Common myeloid progenitor, CD34-positive (primary cell): ENCODE data around the gene RANBP17.
"Not testable (repeated sequence)": the region's sequence is repeated elsewhere in the genome, so short reads cannot be mapped to it uniquely, and the experiment has no call there.

Experiments used
- CTCF ChIA-PET: fragments of 350-600 bp; sonication (Branson Sonifier 250); formaldehyde crosslinking; loops from one replicate; lab custom pipeline; 2021; ENCODE audit warnings: antibody characterized with exemption; lab: Charles Lee
- POLR2A ChIA-PET: fragments of 350-600 bp; sonication (Branson Sonifier 250); formaldehyde crosslinking; loops from one replicate; lab custom pipeline; 2021; ENCODE audit warnings: antibody characterized with exemption; lab: Charles Lee
- DNase-seq, 3 donors: peaks; one replicate each; pipeline versions ENCODE4 v3.0.0 to v3.0.0-alpha.2; 2013
- H3K27ac ChIP-seq, 2 experiments: 1 replicate in 1 of 2; 2 replicates in 1 of 2; pipeline ENCODE4 v1.7.0; 2013; ENCODE audit warnings: inconsistent platforms in 2 of 2, low read length in 2 of 2, mild to moderate bottlenecking in 2 of 2, low read depth in 1 of 2, moderate library complexity in 1 of 2; ENCODE audit not compliant: severe bottlenecking in 2 of 2, insufficient read depth in 1 of 2, poor library complexity in 1 of 2
- H3K27me3 ChIP-seq, 5 experiments: replicated peaks in 2 of 5; 1 replicate in 3 of 5; 2 replicates in 2 of 5; pipeline versions ENCODE4 v1.6.1 to v1.7.0; 2013; ENCODE audit warnings: low read length in 4 of 5, mild to moderate bottlenecking in 2 of 5, moderate library complexity in 2 of 5, inconsistent platforms in 1 of 5; ENCODE audit not compliant: insufficient read depth in 5 of 5, control insufficient read depth in 4 of 5
- H3K36me3 ChIP-seq, 4 experiments: 1 replicate in 2 of 4; 2 replicates in 2 of 4; pipeline versions ENCODE4 v1.6.1 to v1.7.0; 2013; ENCODE audit warnings: low read length in 3 of 4, control low read depth in 1 of 4, mild to moderate bottlenecking in 1 of 4; ENCODE audit not compliant: control insufficient read depth in 4 of 4, insufficient read depth in 4 of 4
- H3K4me1 ChIP-seq, 4 experiments: 1 replicate in 3 of 4; 2 replicates in 1 of 4; pipeline versions ENCODE4 v1.6.1 to v1.7.1; 2013; ENCODE audit warnings: low read length in 3 of 4, mild to moderate bottlenecking in 3 of 4, control low read depth in 1 of 4, inconsistent platforms in 1 of 4, moderate library complexity in 1 of 4; ENCODE audit not compliant: control insufficient read depth in 4 of 4, insufficient read depth in 4 of 4; ENCODE audit errors: control extremely low read depth in 1 of 4
- H3K4me3 ChIP-seq, 7 experiments: 1 replicate in 4 of 7; 2 replicates in 3 of 7; pipeline versions ENCODE4 v1.5.1 to v1.7.0; 2013; ENCODE audit warnings: mild to moderate bottlenecking in 7 of 7, low read length in 6 of 7, moderate library complexity in 6 of 7, inconsistent platforms in 2 of 7, low read depth in 2 of 7, control low read depth in 1 of 7; ENCODE audit not compliant: insufficient read depth in 4 of 7, control insufficient read depth in 1 of 7; ENCODE audit errors: extremely low read depth in 1 of 7
- H3K9me3 ChIP-seq, 5 experiments: 1 replicate in 4 of 5; 2 replicates in 1 of 5; pipeline versions ENCODE4 v1.6.1 to v1.7.1; 2013; ENCODE audit warnings: low read length in 4 of 5, mild to moderate bottlenecking in 2 of 5, inconsistent platforms in 1 of 5, low read depth in 1 of 5, moderate library complexity in 1 of 5; ENCODE audit not compliant: control insufficient read depth in 4 of 5, insufficient read depth in 2 of 5; ENCODE audit errors: control extremely low read depth in 1 of 5
- WGBS: methylation state at CpG from one replicate; pipeline ENCODE4 v1.1.5; 2013; ENCODE audit not compliant: insufficient coverage; 5-methylcytosine and 5-hydroxymethylcytosine counted together

The RANBP17 gene

DNA sequence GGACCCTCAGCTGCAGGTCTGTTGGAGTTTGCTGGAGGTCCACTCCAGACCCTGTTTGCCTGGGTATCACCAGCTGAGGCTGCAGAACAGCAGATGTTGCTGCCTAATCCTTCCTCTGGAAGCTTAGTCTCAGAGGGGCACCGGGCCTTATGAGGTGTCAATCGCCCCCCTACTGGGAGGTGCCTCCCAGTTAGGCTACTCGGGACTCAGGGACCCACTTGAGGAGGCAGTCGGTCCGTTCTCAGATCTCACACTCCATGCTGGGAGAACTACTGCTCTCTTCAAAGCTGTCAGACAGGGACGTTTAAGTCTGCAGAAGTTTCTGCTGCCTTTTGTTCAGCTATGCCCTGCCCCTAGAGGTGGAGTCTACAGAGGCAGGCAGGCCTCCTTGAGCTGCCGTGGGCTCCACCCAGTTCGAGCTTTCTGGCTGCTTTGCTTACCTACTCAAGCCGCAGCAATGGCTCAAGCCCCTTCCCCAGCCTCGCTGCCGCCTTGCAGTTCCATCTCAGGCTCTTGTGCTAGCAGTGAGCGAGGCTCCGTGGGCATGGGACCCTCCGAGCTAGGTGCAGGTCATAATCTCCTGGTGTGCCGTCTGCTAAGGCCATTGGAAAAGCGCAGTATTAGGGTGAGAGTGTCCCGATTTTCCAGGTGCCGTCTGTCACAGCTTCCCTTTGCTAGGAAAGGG lies 73.9 kb downstream of the RANBP17 start:
- H3K27ac ChIP-seq, H3K9me3 ChIP-seq, CTCF ChIA-PET, DNase-seq, H3K36me3 ChIP-seq, POLR2A ChIA-PET, H3K4me3 ChIP-seq, H3K4me1 ChIP-seq, H3K27me3 ChIP-seq: not testable (repeated sequence)
- WGBS, result 97% methylated on average over 15 of the region's 18 CpGs

DNA sequence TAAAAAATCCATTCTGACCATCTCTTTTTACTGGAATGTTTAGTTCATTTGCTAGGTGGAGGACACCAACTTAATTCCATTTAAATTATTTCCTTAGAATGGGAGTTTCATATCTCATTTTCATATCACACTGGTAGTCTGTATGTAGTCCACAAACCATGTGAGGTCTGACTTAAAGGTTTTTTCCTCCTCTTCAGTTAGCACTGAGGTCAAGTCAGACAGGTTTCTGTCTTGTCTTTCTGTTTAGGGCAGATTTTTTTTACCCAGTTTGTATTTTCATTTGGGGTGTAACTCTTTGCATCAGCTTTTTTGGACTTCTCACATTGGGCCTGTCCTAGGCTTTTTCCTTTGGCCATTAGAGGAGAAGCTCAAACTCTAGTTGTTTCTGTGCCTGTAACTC lies 75.3 kb downstream of the RANBP17 start:
- H3K27me3 ChIP-seq, result no peaks in the 10 kb centered on the region
- no peak overlapping the region for H3K27ac ChIP-seq
- peaks cover 2 to 7% (median 5%) of the 10 kb centered on the region in 4 experiments for H3K36me3 ChIP-seq
- no peaks in the 10 kb centered on the region for H3K4me1 ChIP-seq
- CTCF ChIA-PET, result no interaction called here
- POLR2A ChIA-PET, result no interaction called here
- no peak overlapping the region for H3K4me3 ChIP-seq
- no peak for DNase-seq
- peaks cover 0 to 4% (median 2%) of the 10 kb centered on the region in 5 experiments for H3K9me3 ChIP-seq

DNA sequence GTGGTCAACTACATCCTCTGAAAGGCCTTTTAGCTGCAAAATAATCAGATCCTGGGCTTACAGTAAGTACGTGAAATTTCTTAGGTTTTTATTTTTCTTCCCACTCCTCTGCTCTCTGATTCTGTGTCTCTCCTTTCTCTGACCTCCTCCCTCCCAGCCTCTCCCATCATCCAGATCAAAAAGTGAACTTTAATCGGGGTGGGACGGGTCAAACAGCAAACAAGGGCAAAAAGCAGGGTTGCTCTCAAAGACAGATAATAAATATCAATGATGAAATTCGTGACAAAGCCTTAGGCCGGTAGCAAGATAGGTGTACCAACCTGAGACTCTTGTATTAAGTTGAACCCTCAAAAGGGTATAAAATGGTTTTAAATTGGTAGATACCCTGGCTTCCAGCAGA lies 76.1 kb downstream of the RANBP17 start:
- Histone ChIP-seq H3K36me3 (peaks cover 2 to 7% (median 5%) of the 10 kb centered on the region in 4 experiments), H3K9me3 (peaks cover 0 to 4% (median 2%) of the 10 kb centered on the region in 5 experiments), H3K4me3 (no peak overlapping the region), H3K27me3 (no peaks in the 10 kb centered on the region), H3K4me1 (no peaks in the 10 kb centered on the region), H3K27ac (no peak overlapping the region)
- ChIA-PET CTCF (no interaction called here), POLR2A (no interaction called here)
- 83% methylated on average over 4 of the region's 5 CpGs for WGBS
- DNase-seq, result no peak

DNA sequence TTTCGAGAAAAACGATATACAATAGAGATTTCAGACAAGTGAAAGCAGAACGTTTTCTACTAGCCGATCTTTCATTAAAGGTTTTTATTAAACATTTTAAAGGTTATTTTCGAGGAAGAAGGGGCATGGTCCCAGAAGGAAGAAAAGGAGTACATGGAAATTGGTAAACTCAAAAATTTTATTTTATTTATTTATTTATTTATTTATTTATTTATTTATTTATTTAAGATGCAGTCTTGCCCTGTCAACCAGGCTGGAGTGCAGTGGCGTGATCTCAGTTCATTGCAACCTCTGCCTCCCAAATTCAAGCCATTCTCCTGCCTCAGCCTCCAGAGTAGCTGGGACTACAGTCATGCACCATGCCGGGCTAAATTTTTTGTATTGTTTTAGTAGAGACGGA lies 77.4 kb downstream of the RANBP17 start:
- POLR2A ChIA-PET, result no interaction called here
- 100% methylated on average over 4 of the region's 8 CpGs for WGBS

DNA sequence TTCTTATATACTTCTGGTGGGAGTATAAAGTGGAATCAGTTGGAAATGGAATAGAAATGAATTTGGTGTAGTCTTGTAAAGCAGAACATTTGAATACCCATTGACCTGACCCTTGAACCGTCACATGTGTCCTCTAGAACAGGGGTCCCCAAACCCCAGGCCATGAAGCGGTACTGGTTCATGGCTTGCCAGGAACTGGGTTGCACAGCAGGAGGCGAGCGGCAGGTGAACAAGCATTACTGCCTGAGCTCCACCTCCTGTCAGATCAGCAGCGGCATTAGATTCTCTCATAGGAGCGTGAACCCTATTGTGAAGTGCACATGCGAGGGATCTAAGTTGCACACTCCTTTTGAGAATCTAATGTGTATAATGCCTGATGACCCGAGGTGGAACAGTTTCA lies 80.0 kb downstream of the RANBP17 start:
- CTCF ChIA-PET, result no interaction called here
- no peaks in the 10 kb centered on the region for H3K4me1 ChIP-seq
- no peaks in the 10 kb centered on the region for H3K27me3 ChIP-seq
- H3K9me3 ChIP-seq, result peaks cover 0 to 3% (median 0%) of the 10 kb centered on the region in 5 experiments
- POLR2A ChIA-PET, result no interaction called here
- H3K4me3 ChIP-seq, result no peak overlapping the region
- over 99% methylated on average over 8 of the region's 8 CpGs for WGBS
- peaks cover 2 to 7% (median 5%) of the 10 kb centered on the region in 4 experiments for H3K36me3 ChIP-seq
- no peak overlapping the region for H3K27ac ChIP-seq
- DNase-seq, result no peak

More for the DNA sequence above, 77.4 kb downstream of the RANBP17 start:
- CTCF ChIA-PET, result no interaction called here
- DNase-seq, result no peak
- Histone ChIP-seq H3K9me3 (peaks cover 0 to 4% (median 2%) of the 10 kb centered on the region in 5 experiments), H3K4me3 (no peak overlapping the region), H3K36me3 (peaks cover 2 to 7% (median 5%) of the 10 kb centered on the region in 4 experiments), H3K27me3 (no peaks in the 10 kb centered on the region), H3K27ac (no peak overlapping the region), H3K4me1 (no peaks in the 10 kb centered on the region)

DNA sequence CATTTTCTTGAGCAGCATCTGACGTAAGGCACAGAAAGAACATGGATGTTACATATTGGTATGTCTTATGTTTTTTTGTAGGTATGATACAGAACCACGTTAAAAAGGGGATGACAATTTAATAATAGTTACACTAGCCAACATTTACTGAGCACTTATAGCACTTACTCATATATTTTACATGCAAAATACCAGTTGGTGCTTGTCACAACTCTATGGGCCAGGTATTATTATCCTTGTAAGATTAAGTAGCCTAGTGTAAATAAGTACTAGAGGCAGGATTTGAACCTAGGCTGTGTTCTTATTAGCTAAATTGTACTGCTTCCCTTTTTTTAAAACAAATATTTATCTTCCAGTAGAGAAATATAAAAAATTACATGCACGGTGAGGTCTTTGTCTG lies 83.5 kb downstream of the RANBP17 start:
- H3K4me1 ChIP-seq, result no peaks in the 10 kb centered on the region
- H3K36me3 ChIP-seq, result no peaks in the 10 kb centered on the region
- no peaks in the 10 kb centered on the region for H3K27me3 ChIP-seq
- WGBS, result no CpG with 5 or more reads among the region's 3 CpGs
- CTCF ChIA-PET, result no interaction called here
- H3K9me3 ChIP-seq, result no peaks in the 10 kb centered on the region
- H3K4me3 ChIP-seq, result no peak overlapping the region
- DNase-seq, result no peak
- H3K27ac ChIP-seq, result no peak overlapping the region
- POLR2A ChIA-PET, result no interaction called here

DNA sequence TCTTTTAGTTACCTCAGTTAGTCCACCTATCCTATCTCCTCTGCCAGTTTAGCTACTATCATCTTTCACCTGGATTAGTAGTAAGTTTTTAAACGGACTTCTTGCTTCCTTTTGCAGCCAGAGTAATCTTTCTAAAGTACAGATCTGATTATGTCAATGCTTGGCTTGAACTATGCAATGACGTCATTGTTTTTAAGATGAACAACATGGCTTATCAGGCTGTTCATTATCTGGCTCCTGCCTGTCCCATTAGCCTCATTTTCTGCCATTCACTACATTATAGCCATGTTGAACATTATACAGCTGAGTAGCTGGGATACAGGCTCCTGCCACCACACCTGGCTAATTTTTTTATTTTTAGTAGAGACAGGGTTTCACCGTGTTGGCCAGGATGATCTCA lies 98.7 kb downstream of the RANBP17 start:
- H3K27ac ChIP-seq, result no peak overlapping the region
- H3K27me3 ChIP-seq, result no peaks in the 10 kb centered on the region
- CTCF ChIA-PET, result no interaction called here
- no peaks in the 10 kb centered on the region for H3K9me3 ChIP-seq
- H3K4me1 ChIP-seq, result no peaks in the 10 kb centered on the region
- H3K36me3 ChIP-seq, result peaks cover 0 to 4% (median 0%) of the 10 kb centered on the region in 4 experiments
- WGBS, result 77% methylated on average over 3 of the region's 3 CpGs
- no peak for DNase-seq
- POLR2A ChIA-PET, result no interaction called here
- no peak overlapping the region for H3K4me3 ChIP-seq
